ENCODE data around the gene ARID3A.

GRCh38 chr19:932648-933552 is 7.1 kb downstream of the ARID3A start:
- no peak for TF ChIP-seq CTCF (IDR thresholded peaks at IDR 0.05 in 4 of 5, conservative IDR thresholded peaks at IDR 0.05 in 1 of 5)
- no peak for TF ChIP-seq POLR2A (IDR thresholded peaks at IDR 0.05)

All from gastrocnemius medialis (tissue), 4 donors.